Fibroblast of upper back skin (primary cell): ENCODE data around the gene ZNF546.

ENCODE experiments used
- DNase-seq: peaks from one replicate; pipeline ENCODE4 v3.0.0-alpha.2; 2013

ZNF546 gene

DNA sequence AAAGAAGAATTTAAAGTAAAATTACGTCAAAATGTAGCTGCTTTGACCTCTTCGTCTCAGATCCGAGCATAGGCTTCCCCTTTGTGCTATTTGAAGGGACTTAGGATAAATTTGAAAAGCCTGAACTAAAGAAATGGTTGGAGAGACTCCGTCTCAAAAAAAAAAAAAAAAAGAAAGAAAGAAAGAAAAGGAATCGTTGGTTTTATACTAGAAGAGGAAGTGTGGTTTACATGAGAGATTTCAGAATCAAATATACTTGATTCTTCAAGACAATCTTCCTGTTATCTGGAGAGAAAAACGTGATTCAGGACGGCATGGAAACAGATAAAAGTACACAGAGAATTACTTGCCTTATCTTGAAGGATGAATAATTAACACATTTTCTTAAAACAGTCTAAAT, 59.6 kb downstream of the ZNF546 start:
- no peak for DNase-seq

DNA sequence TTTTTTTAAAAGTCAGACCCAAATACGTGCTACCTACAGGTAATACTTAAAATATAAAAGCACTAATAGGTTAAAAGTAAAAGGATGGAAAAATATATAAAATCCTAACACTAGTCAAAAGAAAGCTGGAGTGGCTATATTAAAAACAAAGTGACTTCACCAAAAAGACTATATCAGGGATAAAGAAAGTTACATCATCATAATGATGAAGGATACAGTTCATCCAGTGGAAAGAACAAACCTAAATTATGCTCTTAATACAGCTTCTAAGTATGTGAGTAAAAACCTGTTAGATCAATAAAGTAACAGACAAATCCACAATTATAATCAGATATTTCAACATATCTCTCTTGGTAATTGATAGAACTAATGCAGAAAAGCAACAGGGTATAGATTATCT, 60.3 kb downstream of the ZNF546 start:
- no peak for DNase-seq

DNA sequence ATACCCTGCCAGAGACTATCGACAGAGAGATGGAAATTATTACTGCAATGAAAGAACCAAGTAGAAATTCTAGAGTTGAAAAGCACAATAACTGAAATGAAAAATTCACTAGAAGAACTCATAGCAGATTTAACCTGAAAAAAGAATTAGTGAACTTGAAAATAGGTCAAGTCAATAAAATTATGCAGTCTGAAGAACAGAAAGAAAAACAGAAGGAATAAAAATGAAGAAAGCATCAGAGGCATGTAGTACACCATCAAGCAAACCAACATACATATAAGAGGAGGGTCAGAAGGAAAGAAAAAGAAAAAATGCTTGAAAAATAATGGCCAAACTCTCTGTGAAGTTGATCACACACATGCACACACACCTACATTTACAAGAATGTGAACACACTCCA, 62.8 kb downstream of the ZNF546 start:
- DNase-seq: no peak

DNA sequence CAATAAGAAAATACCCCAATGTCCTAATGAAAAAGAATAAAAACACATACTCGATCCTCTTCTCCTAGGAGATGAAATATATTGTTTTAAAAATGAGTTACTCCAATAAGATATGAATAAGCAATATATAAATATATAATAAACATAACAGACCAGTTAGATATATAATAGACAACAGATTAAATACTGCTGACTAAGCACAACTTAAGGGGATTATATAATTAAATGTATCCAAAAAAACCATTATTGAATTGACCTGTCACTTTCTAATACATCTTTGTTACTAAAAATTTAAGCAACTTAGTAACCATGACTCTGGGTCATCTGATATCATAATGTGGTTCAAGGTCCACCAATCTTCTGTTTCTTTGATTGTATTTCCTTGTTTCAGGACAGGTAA, 73.2 kb downstream of the ZNF546 start:
- no peak for DNase-seq
